Stomach (tissue), 4 donors: Measurements from ENCODE around the gene RERE.

Experiments
- EP300 ChIP-seq: sonication (generic); formaldehyde crosslinking; IDR thresholded peaks from one replicate; pipeline ENCODE4 v1.6.1; 2017; ENCODE audit warnings: antibody characterized with exemption
- POLR2A ChIP-seq, 4 donors: fragments of 450-650 bp; IDR thresholded peaks; one replicate each; pipeline ENCODE4 v1.6.1; 2016; ENCODE audit warnings: antibody characterized with exemption in 4 of 4, control low read depth in 2 of 4, mild to moderate bottlenecking in 1 of 4, moderate library complexity in 1 of 4
- POLR2AphosphoS5 ChIP-seq, 3 donors: sonication (generic); formaldehyde crosslinking; IDR thresholded peaks; one replicate each; pipeline ENCODE4 v1.6.1; 2016; ENCODE audit warnings: antibody characterized with exemption in 3 of 3
- TF ChIP-seq, protein P1 (sequence below), 7 experiments: fragments of 450-650 bp in 4 of 7; fragments of 200-600 bp in 3 of 7; sonication (generic) in 3 of 7; IDR thresholded peaks; one replicate each; pipeline ENCODE4 v1.5.1; 2016 to 2019; ENCODE audit warnings: antibody characterized with exemption in 7 of 7, control low read depth in 2 of 7, mild to moderate bottlenecking in 1 of 7

- TF ChIP-seq, protein P1, sequence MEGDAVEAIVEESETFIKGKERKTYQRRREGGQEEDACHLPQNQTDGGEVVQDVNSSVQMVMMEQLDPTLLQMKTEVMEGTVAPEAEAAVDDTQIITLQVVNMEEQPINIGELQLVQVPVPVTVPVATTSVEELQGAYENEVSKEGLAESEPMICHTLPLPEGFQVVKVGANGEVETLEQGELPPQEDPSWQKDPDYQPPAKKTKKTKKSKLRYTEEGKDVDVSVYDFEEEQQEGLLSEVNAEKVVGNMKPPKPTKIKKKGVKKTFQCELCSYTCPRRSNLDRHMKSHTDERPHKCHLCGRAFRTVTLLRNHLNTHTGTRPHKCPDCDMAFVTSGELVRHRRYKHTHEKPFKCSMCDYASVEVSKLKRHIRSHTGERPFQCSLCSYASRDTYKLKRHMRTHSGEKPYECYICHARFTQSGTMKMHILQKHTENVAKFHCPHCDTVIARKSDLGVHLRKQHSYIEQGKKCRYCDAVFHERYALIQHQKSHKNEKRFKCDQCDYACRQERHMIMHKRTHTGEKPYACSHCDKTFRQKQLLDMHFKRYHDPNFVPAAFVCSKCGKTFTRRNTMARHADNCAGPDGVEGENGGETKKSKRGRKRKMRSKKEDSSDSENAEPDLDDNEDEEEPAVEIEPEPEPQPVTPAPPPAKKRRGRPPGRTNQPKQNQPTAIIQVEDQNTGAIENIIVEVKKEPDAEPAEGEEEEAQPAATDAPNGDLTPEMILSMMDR (IDR thresholded peaks at IDR 0.05) = no peak
- TF ChIP-seq POLR2A (IDR thresholded peaks at IDR 0.05) = no peak
- TF ChIP-seq EP300 = no peak
- TF ChIP-seq POLR2AphosphoS5 (IDR thresholded peaks at IDR 0.05) = no peak
These were observed 22.8 kb downstream of the RERE start for GRCh38 chr1:8794605-8795004.
